Ovary (tissue), 3 donors: ENCODE measurements around the gene NCEH1.

ENCODE experiments used
- CTCF ChIP-seq, 3 donors: fragments of 450-650 bp in 2 of 3; fragments of 200-600 bp in 1 of 3; IDR thresholded peaks; one replicate each; pipeline versions ENCODE4 v1.5.1 to v1.8.0; 2016 to 2022; ENCODE audit warnings: antibody characterized with exemption in 3 of 3, mild to moderate bottlenecking in 1 of 3
- POLR2A ChIP-seq: fragments of 450-650 bp; IDR thresholded peaks from one replicate; pipeline ENCODE4 v1.6.1; 2017; ENCODE audit warnings: antibody characterized with exemption, mild to moderate bottlenecking, moderate library complexity
- donor health status: DM: no; HTN: no; CAD: no.

- TF ChIP-seq POLR2A (no peak), CTCF (IDR thresholded peaks at IDR 0.05) (no peak)
These were observed 130.0 kb downstream of the NCEH1 start for GRCh38 chr3:172580680-172581401.
